Choroid plexus epithelial cell (primary cell): Measurements from ENCODE around the gene ABI3BP.

Experiments
- DNase-seq: peaks from one replicate; pipeline ENCODE4 v3.0.0-alpha.2; 2010; ENCODE audit warnings: low read depth
- H3K4me3 ChIP-seq: 2 replicates; pipeline ENCODE4 v1.5.1; 2011; ENCODE audit warnings: low read depth, mild to moderate bottlenecking, control low read depth, low read length, moderate library complexity
- CTCF ChIP-seq: conservative IDR thresholded peaks from 2 replicates; pipeline ENCODE4 v1.5.1; 2011; ENCODE audit warnings: low read depth, mild to moderate bottlenecking, control low read depth, inconsistent platforms, low read length, moderate library complexity

Gene ABI3BP

GRCh38 chr3:101011136-101011535 is 17.9 kb upstream of the ABI3BP start:
- no peak overlapping the region for H3K4me3 ChIP-seq
- TF ChIP-seq CTCF, result no peak
- no peak for DNase-seq

GRCh38 chr3:101010296-101010695 is 17.1 kb upstream of the ABI3BP start:
- H3K4me3 ChIP-seq, result no peak overlapping the region
- DNase-seq, result no peak
- no peak for TF ChIP-seq CTCF

- H3K4me3 ChIP-seq, result no peak overlapping the region
- no peak for TF ChIP-seq CTCF
- peak; percentile 33 for DNase-seq
These were observed 16.2 kb upstream of the ABI3BP start for GRCh38 chr3:101009386-101009785.

GRCh38 chr3:100999160-100999559 is 5.9 kb upstream of the ABI3BP start:
- no peak for TF ChIP-seq CTCF
- H3K4me3 ChIP-seq, result no peak overlapping the region
- no peak for DNase-seq

- no peak for TF ChIP-seq CTCF
These were observed 1.6 kb upstream of the ABI3BP start for GRCh38 chr3:100994809-100995208.

GRCh38 chr3:100994187-100994586 is 966 bp upstream of the ABI3BP start:
- no peak overlapping the region for H3K4me3 ChIP-seq
- DNase-seq, result no peak
- TF ChIP-seq CTCF, result no peak

More at GRCh38 chr3:100994809-100995208, 1.6 kb upstream of the ABI3BP start:
- no peak for DNase-seq
- no peak overlapping the region for H3K4me3 ChIP-seq

- peak overlapping the region; percentile 55 for H3K4me3 ChIP-seq
- peak; percentile 81 for DNase-seq
- no peak for TF ChIP-seq CTCF
These were observed 799 bp downstream of the ABI3BP start for GRCh38 chr3:100992231-100993012.
